GM12892 (cell line): ENCODE data around the gene CIDEC.
"Not testable (repeated sequence)": the region's sequence is repeated elsewhere in the genome, so short reads cannot be mapped to it uniquely, and the experiment has no call there.

Experiments used
- DNase-seq: peaks from one replicate; pipeline ENCODE4 v3.0.0; 2011; ENCODE audit not compliant: insufficient read length
- FAIRE-seq: peaks from 2 replicates; lab custom pipeline; 2011; peaks lifted over from hg19 to GRCh38; lab: Jason Lieb, UNC
- POLR2A ChIP-seq: IDR thresholded peaks from 2 replicates; pipeline ENCODE4 v1.6.1; 2011; ENCODE audit warnings: low read depth, low read length, control low read depth
- POLR2AphosphoS5 ChIP-seq: IDR thresholded peaks from 2 replicates; pipeline ENCODE4 v1.6.1; 2011; ENCODE audit warnings: low read depth, low read length, control low read depth
- TAF1 ChIP-seq: IDR thresholded peaks from 2 replicates; pipeline ENCODE4 v1.6.1; 2011; ENCODE audit warnings: low read depth, mild to moderate bottlenecking, control low read depth, low read length, borderline replicate concordance

CIDEC gene

GRCh38 chr3:9912294-9912935 is 32.4 kb upstream of the CIDEC start:
- FAIRE-seq = no peak
- no peak for TF ChIP-seq POLR2A
- no peak for TF ChIP-seq POLR2AphosphoS5
- no peak for TF ChIP-seq TAF1
- no peak for DNase-seq

- DNase-seq (no peak), FAIRE-seq (no peak)
- TF ChIP-seq POLR2AphosphoS5 (no peak), TAF1 (no peak), POLR2A (no peak)
Observed at GRCh38 chr3:9911863-9912262, 31.8 kb upstream of the CIDEC start.

- no peak for TF ChIP-seq POLR2AphosphoS5
- no peak for TF ChIP-seq POLR2A
- TF ChIP-seq TAF1 = no peak
- DNase-seq (no peak), FAIRE-seq (no peak)
Observed at GRCh38 chr3:9909221-9910013, 29.4 kb upstream of the CIDEC start.

- TF ChIP-seq POLR2A = no peak
- TF ChIP-seq TAF1 = no peak
- TF ChIP-seq POLR2AphosphoS5 = no peak
- no peak for FAIRE-seq
- no peak for DNase-seq
Observed at GRCh38 chr3:9908286-9908685, 28.2 kb upstream of the CIDEC start.

GRCh38 chr3:9906480-9906879 is 26.4 kb upstream of the CIDEC start:
- no peak for DNase-seq
- TF ChIP-seq TAF1 (no peak), POLR2AphosphoS5 (no peak), POLR2A (no peak)
- no peak for FAIRE-seq

GRCh38 chr3:9903904-9904303 is 23.9 kb upstream of the CIDEC start:
- DNase-seq (no peak), FAIRE-seq (no peak)
- TF ChIP-seq TAF1 = no peak

- TF ChIP-seq POLR2AphosphoS5 (no peak), POLR2A (no peak), TAF1 (no peak)
- FAIRE-seq = no peak
- DNase-seq = no peak
Observed at GRCh38 chr3:9903238-9903624, 23.2 kb upstream of the CIDEC start.

GRCh38 chr3:9902372-9903237 is 22.6 kb upstream of the CIDEC start, which contains the start of gene IL17RE:
IL17RE (plus strand) TSS chr3:9902848; CDS start chr3:9902933, 85 bp downstream.
- FAIRE-seq (no peak), DNase-seq (no peak)
- TF ChIP-seq POLR2AphosphoS5 = no peak
- TF ChIP-seq TAF1 = no peak
- no peak for TF ChIP-seq POLR2A

GRCh38 chr3:9901967-9902366 is 21.9 kb upstream of the CIDEC start:
- FAIRE-seq = no peak
- no peak for TF ChIP-seq TAF1
- no peak for TF ChIP-seq POLR2AphosphoS5
- no peak for TF ChIP-seq POLR2A
- DNase-seq = no peak

- not testable (repeated sequence) for FAIRE-seq, DNase-seq
Observed at GRCh38 chr3:9900965-9901415, 20.9 kb upstream of the CIDEC start.

- no peak for TF ChIP-seq POLR2AphosphoS5
- TF ChIP-seq POLR2A = no peak
- no peak for TF ChIP-seq TAF1
- FAIRE-seq (no peak), DNase-seq (no peak)
Observed at GRCh38 chr3:9899289-9899791, 19.3 kb upstream of the CIDEC start.
